NB4 (cell line): ENCODE data around the gene ECE1.

ENCODE experiments used
- MAX ChIP-seq: IDR thresholded peaks from 2 replicates; pipeline ENCODE4 v1.6.1; 2011; ENCODE audit warnings: low read depth, low read length
- MYC ChIP-seq: IDR thresholded peaks from 2 replicates; pipeline ENCODE4 v1.6.1; 2011; ENCODE audit warnings: low read depth, low read length
- POLR2A ChIP-seq: IDR thresholded peaks from 2 replicates; pipeline ENCODE4 v1.6.1; 2011; ENCODE audit warnings: mild to moderate bottlenecking; ENCODE audit not compliant: insufficient read length; ENCODE audit errors: extremely low read depth
- TF ChIP-seq, protein P1 (sequence below): IDR thresholded peaks from one replicate; pipeline ENCODE4 v1.5.1; 2012; ENCODE audit warnings: low read depth, low read length

DNA sequence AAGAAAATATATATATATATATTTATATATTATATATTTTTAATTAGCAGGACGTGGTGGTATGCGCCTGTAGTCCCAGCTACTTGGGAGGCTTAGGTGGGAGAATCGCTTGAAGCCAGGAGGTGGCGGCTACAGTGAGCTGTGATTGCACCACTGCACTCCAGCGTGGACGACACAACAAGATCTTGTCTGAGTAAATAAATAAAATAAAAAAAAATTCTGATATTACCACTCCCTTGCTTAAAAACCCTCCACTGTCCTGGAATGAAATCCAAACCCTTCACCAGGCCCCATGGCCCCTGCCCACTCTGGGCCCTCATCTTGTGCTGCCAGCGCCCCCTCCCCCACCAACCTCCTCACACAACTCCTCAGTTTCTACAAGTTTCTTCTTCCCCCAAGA is 1.7 kb upstream of the ECE1 start:
- TF ChIP-seq, protein P1, sequence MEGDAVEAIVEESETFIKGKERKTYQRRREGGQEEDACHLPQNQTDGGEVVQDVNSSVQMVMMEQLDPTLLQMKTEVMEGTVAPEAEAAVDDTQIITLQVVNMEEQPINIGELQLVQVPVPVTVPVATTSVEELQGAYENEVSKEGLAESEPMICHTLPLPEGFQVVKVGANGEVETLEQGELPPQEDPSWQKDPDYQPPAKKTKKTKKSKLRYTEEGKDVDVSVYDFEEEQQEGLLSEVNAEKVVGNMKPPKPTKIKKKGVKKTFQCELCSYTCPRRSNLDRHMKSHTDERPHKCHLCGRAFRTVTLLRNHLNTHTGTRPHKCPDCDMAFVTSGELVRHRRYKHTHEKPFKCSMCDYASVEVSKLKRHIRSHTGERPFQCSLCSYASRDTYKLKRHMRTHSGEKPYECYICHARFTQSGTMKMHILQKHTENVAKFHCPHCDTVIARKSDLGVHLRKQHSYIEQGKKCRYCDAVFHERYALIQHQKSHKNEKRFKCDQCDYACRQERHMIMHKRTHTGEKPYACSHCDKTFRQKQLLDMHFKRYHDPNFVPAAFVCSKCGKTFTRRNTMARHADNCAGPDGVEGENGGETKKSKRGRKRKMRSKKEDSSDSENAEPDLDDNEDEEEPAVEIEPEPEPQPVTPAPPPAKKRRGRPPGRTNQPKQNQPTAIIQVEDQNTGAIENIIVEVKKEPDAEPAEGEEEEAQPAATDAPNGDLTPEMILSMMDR: no peak
- TF ChIP-seq POLR2A (no peak), MYC (no peak), MAX (no peak)
